Smooth muscle cell of the umbilical artery (primary cell): ENCODE results near the gene OR9Q1. TPM values are rescaled to one million over a fixed set of nuclear protein-coding genes. Genes with fewer than 3 reads are reported as not detected.

Source experiments
- total RNA-seq: library from RNA; depleted of rRNA; stranded (reverse); fragments of >200 nt; gene quantifications from 2 replicates; pipeline ENCODE4 v1.2.3, GENCODE V29; 2014

OR9Q1 gene, protein sequence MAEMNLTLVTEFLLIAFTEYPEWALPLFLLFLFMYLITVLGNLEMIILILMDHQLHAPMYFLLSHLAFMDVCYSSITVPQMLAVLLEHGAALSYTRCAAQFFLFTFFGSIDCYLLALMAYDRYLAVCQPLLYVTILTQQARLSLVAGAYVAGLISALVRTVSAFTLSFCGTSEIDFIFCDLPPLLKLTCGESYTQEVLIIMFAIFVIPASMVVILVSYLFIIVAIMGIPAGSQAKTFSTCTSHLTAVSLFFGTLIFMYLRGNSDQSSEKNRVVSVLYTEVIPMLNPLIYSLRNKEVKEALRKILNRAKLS
- not detected in 2 replicates for total RNA-seq

DNA sequence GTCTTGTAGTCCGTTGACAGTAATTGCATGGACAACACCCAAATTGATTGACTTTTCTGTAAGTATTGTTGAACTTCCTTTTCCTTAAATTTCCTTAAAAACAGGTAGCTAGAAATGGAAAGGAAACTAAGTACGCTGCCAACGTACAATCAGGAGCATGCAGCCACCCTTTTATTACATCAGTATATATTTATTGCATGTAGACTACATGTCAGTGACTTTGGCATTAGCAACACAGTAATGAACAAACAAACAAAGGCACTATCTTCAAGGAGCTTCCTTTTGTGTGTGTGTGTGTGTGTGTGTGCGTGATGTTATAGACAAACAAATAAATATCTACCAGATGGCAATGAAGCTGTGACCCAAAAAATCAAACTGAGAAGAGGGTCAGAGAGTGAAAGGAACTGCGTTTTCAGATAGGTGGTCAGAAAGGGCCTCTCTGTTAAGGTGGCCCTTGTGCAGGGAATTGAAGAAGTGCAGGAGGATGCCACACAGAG is at the start of gene OR9Q1:
Gene OR9Q1, plus strand, starts transcription at position 447 of the 497 bp plus-strand sequence. CDS start 155,564 bp downstream, outside the sequence.

GRCh38 chr11:58030653-58031052 is 7.0 kb downstream of the OR9Q1 start, which contains the start of gene OR6Q1:
Gene OR6Q1 (plus strand): TSS chr11:58030953. CDS start chr11:58030953, 0 bp downstream.

DNA sequence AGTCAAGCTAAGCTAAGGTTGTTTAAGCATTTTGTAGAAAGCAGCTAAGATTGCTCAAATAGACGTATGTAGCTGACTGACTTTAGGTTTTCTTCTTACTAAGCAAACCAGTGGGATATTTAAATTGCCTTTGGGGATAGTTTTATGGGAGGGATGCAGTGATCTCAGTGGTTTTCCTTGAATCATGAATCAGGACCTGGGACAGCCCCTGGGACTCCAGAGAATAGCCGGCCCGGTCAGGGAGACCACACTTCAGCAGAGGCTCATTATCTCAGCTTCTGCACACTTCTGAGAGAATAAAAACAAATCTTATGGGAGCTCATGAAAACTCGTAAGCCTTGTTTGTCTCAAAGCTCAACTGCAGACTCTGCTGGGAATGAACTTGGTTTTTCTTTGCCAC is 101.8 kb downstream of the OR9Q1 start, which contains the start of gene OR9I1:
Gene OR9I1, minus strand, starts transcription at position 62 of the 400 bp plus-strand sequence. CDS start 6,086 bp downstream, outside the sequence.

DNA sequence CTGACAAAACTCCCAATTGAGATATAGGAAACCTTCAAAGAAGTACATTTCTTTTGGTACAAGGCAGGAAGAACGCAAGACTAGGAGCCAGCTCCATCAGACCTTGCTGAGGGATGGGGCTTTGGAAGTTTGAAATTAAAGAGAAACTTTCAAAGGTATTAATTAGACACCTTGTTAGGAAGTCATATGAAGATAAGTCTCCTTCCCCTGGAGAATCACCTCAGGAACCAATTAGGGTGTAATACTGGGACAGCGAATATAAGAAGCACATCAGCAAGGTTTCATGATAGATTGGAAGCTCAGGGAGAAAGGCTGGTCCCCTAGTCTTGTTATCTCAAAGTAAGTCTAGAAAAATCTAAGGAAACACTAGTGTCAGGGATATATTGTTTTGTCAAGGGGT is 165.1 kb downstream of the OR9Q1 start, which contains the start of gene OR9Q2:
Gene OR9Q2, plus strand, starts transcription at position 301 of the 400 bp plus-strand sequence. CDS start 1,421 bp downstream, outside the sequence.

DNA sequence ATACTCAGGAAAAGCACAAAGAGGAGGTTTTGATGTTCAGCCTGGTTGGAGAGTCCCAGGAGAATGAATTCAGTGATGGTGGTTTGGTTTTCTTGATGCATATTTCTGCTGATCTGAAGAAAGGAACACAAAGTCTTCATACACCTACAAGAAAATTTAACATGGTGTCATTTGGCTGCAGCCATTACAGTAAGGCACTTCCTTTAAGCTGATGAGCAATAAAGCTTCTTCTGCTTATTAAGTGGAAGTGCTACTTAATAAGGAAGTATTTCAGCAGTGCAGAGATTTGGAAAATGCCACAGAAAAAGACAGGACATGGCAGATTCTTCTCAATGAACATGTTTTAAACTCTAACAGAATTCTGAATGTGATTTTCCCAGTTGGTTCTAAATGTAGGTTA is 180.4 kb downstream of the OR9Q1 start, which contains the start of gene OR1S2:
Gene OR1S2, minus strand, starts transcription at position 101 of the 400 bp plus-strand sequence. Its CDS starts 0 bp downstream, at position 101.

DNA sequence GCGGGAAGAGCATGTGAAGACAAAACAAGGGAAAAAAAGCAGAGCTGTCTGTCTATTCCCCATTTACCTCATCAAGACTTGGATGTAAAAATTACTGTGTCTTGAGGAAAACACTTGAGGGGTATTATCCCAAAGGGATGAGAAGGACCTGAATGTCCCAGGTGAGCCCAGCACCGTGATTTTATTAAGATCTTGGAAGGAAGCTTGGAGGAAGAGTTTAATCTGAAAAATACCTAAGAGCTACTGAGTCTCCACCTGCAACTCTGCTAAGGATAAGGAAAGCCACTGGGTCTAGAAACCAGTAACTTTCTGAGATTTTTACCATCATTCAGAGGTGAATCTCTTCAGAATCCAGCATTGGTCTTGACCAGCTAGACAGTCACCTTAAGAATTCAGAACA is 188.7 kb downstream of the OR9Q1 start, which contains the start of gene OR1S1:
Gene OR1S1, plus strand, starts transcription at position 301 of the 400 bp plus-strand sequence.

Other genes with a start within 250 kb of the OR9Q1 start
- not detected in 2 replicates for gene OR6Q1, start 7.1 kb downstream of the OR9Q1 start, total RNA-seq
- not detected in 2 replicates for gene OR9I1, start 101.6 kb downstream of the OR9Q1 start, total RNA-seq
- not detected in 2 replicates for gene OR9Q2, start 165.2 kb downstream of the OR9Q1 start, total RNA-seq
- gene OR1S2, start 180.3 kb downstream of the OR9Q1 start, total RNA-seq, result not detected in 2 replicates
- 0.30 TPM in 1 of 2 replicates, not detected in the other for gene OR1S1, start 188.8 kb downstream of the OR9Q1 start, total RNA-seq
- not detected in 2 replicates for gene OR10Q1, start 205.0 kb downstream of the OR9Q1 start, total RNA-seq
- not detected in 2 replicates for gene OR10W1, start 244.4 kb downstream of the OR9Q1 start, total RNA-seq